IPS-11a (cell line): ENCODE results near the gene CD8B2.
"Not testable (repeated sequence)": the region's sequence is repeated elsewhere in the genome, so short reads cannot be mapped to it uniquely, and the experiment has no call there.

Experiments
- H3K4me3 ChIP-seq: one replicate; pipeline ENCODE4 v1.5.1; 2013; ENCODE audit warnings: low read depth, low read length, control low read depth

Gene CD8B2

GRCh38 chr2:106551417-106552130, 64.4 kb downstream of the CD8B2 start:
- H3K4me3 ChIP-seq = no peak overlapping the region

- no peak overlapping the region for H3K4me3 ChIP-seq
Observed at GRCh38 chr2:106552921-106553320, 65.8 kb downstream of the CD8B2 start.

DNA sequence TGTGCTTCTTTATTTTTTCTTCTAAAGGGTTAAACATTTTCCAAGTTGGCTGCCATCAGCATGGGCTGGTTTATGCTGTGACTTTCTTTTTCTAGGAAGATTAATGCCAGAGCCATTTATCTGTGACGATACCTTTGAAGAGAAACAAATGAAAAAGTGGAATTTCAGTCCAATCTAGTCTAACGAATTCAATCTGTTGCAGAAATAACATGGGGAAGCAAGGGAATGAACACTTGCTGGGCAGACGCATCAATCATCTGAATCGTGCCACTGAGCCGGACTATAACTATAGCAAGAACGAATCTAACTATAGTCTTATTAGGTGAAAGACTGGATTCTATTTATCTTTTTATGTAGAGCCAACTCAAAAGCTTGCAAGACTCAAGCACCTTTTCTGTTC, 66.2 kb downstream of the CD8B2 start:
- H3K4me3 ChIP-seq = no peak overlapping the region

GRCh38 chr2:106554411-106554810, 67.2 kb downstream of the CD8B2 start:
- H3K4me3 ChIP-seq = no peak overlapping the region

GRCh38 chr2:106555053-106555452, 67.9 kb downstream of the CD8B2 start:
- no peak overlapping the region for H3K4me3 ChIP-seq

GRCh38 chr2:106559786-106560185, 72.6 kb downstream of the CD8B2 start:
- not testable (repeated sequence) for H3K4me3 ChIP-seq

GRCh38 chr2:106560773-106561172, 73.6 kb downstream of the CD8B2 start:
- H3K4me3 ChIP-seq = no peak overlapping the region

DNA sequence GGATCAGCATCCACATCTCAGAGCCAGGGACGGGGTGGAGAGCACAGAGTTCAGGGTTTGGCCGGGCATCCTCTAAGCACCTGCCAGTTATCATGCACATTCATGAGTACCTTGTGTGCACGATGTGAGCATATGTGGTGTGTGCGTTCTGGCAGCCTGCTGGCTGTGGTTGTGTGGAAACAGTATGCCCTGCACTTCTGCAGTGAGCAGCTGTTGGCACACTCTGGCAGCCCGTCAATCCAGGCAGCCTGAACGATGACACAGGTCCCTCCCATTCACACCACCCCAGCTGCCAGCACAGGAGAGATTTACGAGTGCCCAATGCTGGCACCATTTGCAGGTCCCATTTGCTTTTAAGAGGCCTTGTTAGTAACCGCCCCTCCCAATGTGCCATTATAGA, 74.2 kb downstream of the CD8B2 start:
- H3K4me3 ChIP-seq = no peak overlapping the region

DNA sequence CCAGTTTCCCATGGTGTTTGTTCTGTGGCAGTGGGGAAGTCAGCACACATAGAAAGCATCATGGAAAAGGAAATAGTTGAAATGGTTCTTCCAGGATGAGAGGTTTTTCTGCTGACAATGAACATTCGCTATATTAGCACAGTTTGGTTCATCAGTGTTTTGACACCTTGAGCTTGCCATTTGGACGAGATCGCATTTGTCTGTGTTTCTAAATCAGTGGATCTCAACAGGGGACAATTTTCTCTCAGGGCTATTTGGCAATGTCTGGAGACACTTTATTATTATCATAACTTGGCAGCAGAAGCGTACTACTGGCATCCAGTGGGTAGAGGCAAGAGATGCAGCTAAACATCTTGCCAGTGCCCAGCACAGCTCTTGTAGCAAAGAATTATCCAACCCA, 74.6 kb downstream of the CD8B2 start:
- H3K4me3 ChIP-seq = no peak overlapping the region

- no peak overlapping the region for H3K4me3 ChIP-seq
Observed at GRCh38 chr2:106562268-106563186, 75.4 kb downstream of the CD8B2 start.

- no peak overlapping the region for H3K4me3 ChIP-seq
Observed at GRCh38 chr2:106563195-106563594, 76.0 kb downstream of the CD8B2 start.

DNA sequence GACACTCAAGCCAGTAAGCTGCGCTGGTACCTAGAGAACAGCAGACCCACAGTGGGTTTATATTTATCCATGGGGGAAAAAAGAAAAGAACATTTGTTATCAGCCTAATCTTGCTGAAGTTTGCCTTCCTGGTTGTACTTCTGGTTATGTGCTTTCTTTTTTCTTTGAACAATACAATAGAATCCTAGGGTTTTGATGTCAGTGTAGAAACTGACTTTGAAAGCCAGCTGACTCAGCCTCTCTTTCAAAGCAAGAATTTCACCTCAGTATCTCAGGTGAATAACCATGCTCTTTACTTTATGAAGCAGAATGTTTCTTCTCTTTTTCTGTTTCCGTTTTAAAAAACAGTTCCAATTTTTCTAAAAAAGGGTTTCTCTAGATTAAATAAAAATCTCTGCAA, 78.4 kb downstream of the CD8B2 start:
- no peak overlapping the region for H3K4me3 ChIP-seq

DNA sequence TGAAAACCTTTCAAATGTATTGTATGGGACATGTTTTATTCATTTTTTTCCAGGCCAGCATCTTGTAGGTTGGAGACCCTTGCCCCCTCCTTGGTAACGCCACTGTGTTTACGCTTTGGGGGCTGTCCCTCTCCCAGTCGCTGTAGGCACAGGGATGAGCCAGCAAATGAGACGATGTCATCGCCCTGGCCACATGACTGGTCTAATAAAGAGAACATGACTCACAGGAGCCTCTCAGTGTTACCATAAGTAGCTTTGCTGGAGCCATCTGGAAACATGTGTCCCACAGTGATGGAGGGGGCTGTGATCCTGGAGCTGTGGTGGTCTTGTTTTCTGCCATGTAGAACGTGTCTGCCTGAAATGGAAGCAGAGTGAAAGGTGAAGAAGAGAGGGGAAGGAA, 78.9 kb downstream of the CD8B2 start:
- no peak overlapping the region for H3K4me3 ChIP-seq

GRCh38 chr2:106566484-106566883, 79.3 kb downstream of the CD8B2 start:
- not testable (repeated sequence) for H3K4me3 ChIP-seq

GRCh38 chr2:106570316-106570715, 83.2 kb downstream of the CD8B2 start:
- H3K4me3 ChIP-seq = no peak overlapping the region
